HFFc6 (cell line): ENCODE results near the gene ANKIB1. TPM values are rescaled to one million over a fixed set of nuclear protein-coding genes. Genes with fewer than 3 reads are reported as not detected.
A peak's percentile ranks its signal among the peaks of the same experiment; 100 is the strongest.
"Not testable (repeated sequence)": the region's sequence is repeated elsewhere in the genome, so short reads cannot be mapped to it uniquely, and the experiment has no call there.

ENCODE experiments used
- DNase-seq: peaks from one replicate; pipeline ENCODE4 v3.0.0-alpha.2; 2018
- H3K27ac Mint-ChIP-seq: 2 replicates; pipeline ENCODE4 v1.8.0; 2020; ENCODE audit warnings: mild to moderate bottlenecking, mixed read lengths
- H3K27me3 Mint-ChIP-seq: 2 replicates; pipeline ENCODE4 v1.8.0; 2021; ENCODE audit warnings: mild to moderate bottlenecking, moderate library complexity, mixed read lengths; ENCODE audit not compliant: insufficient read depth
- H3K36me3 Mint-ChIP-seq: 2 replicates; pipeline ENCODE4 v1.8.0; 2021; ENCODE audit warnings: low read depth, mixed read lengths
- H3K4me1 Mint-ChIP-seq: 2 replicates; pipeline ENCODE4 v1.8.0; 2020; ENCODE audit warnings: low read depth, mixed read lengths
- H3K4me3 Mint-ChIP-seq: 2 replicates; pipeline ENCODE4 v1.8.0; 2020; ENCODE audit warnings: mild to moderate bottlenecking, moderate library complexity, mixed read lengths
- H3K9me3 Mint-ChIP-seq: 2 replicates; pipeline ENCODE4 v1.8.0; 2020; ENCODE audit warnings: mild to moderate bottlenecking, mixed read lengths
- CTCF ChIP-seq: fragments of 200-600 bp; sonication (generic); IDR thresholded peaks from 2 replicates; pipeline ENCODE4 v1.5.0; 2021; ENCODE audit warnings: antibody characterized with exemption, mild to moderate bottlenecking
- total RNA-seq, 6 experiments: library from RNA; stranded (reverse); fragmentation: NEBNext Ultra II Directional; extraction: Animal tissue kit (Norgen Biotek cat#: 25700); gene quantifications; 2 replicates in 1 of 6; 3 replicates in 5 of 6; pipeline ENCODE4 v1.2.3, GENCODE V29; 2021

The ANKIB1 gene
- total RNA-seq, 6 experiments from 2014 or later = 52.7 to 68.4 (median 63.8) TPM

GRCh38 chr7:92433019-92433418 lies 187.2 kb downstream of the ANKIB1 start:
- no peak overlapping the region for H3K4me3 Mint-ChIP-seq
- no peaks in the 10 kb centered on the region for H3K4me1 Mint-ChIP-seq
- H3K27ac Mint-ChIP-seq = no peak overlapping the region
- no peaks in the 10 kb centered on the region for H3K36me3 Mint-ChIP-seq
- peaks cover 22% of the 10 kb centered on the region for H3K27me3 Mint-ChIP-seq
- no peak for DNase-seq
- H3K9me3 Mint-ChIP-seq = no peaks in the 10 kb centered on the region
- TF ChIP-seq CTCF = no peak

DNA sequence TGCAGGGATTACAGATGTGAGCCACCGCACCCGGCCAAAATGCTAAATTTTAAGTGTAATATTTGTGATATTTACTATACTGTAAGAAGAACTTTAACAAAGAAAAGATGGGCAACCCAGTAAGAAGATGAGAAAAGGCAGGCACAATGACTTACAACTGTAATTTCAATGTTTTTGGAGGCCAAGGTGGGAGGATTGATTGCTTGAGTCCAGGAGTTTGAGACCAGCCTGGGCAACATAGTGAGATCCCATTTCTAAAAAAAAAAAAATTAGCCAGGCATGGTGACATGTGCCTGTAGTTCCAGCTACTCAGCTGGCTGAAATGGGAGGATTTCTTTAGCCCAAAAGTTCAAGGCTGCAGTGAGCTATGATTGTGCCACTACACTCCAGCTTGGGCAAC lies 189.8 kb downstream of the ANKIB1 start:
- TF ChIP-seq CTCF = no peak
- H3K9me3 Mint-ChIP-seq = no peaks in the 10 kb centered on the region
- no peak for DNase-seq
- no peaks in the 10 kb centered on the region for H3K36me3 Mint-ChIP-seq
- no peaks in the 10 kb centered on the region for H3K4me1 Mint-ChIP-seq
- H3K4me3 Mint-ChIP-seq = no peak overlapping the region
- H3K27me3 Mint-ChIP-seq = peaks cover 37% of the 10 kb centered on the region
- H3K27ac Mint-ChIP-seq = no peak overlapping the region

GRCh38 chr7:92436612-92437445 lies 191.1 kb downstream of the ANKIB1 start:
- peaks cover 39% of the 10 kb centered on the region for H3K27me3 Mint-ChIP-seq

GRCh38 chr7:92437956-92438491 lies 192.2 kb downstream of the ANKIB1 start:
- H3K4me3 Mint-ChIP-seq = no peak overlapping the region
- H3K36me3 Mint-ChIP-seq = no peaks in the 10 kb centered on the region
- no peak overlapping the region for H3K27ac Mint-ChIP-seq
- no peaks in the 10 kb centered on the region; the same call in 1 of the 2 replicates for H3K9me3 Mint-ChIP-seq
- H3K4me1 Mint-ChIP-seq = no peaks in the 10 kb centered on the region
- TF ChIP-seq CTCF = no peak
- H3K27me3 Mint-ChIP-seq = peaks cover 47% of the 10 kb centered on the region
- DNase-seq = no peak

More at GRCh38 chr7:92436612-92437445, 191.1 kb downstream of the ANKIB1 start:
- H3K27ac Mint-ChIP-seq = no peak overlapping the region
- TF ChIP-seq CTCF = no peak
- no peaks in the 10 kb centered on the region for H3K9me3 Mint-ChIP-seq
- H3K36me3 Mint-ChIP-seq = no peaks in the 10 kb centered on the region
- DNase-seq = no peak
- no peak overlapping the region for H3K4me3 Mint-ChIP-seq
- H3K4me1 Mint-ChIP-seq = no peaks in the 10 kb centered on the region

- H3K36me3 Mint-ChIP-seq, DNase-seq, H3K9me3 Mint-ChIP-seq, H3K4me1 Mint-ChIP-seq, H3K27ac Mint-ChIP-seq, H3K4me3 Mint-ChIP-seq: not testable (repeated sequence)
- peaks cover 31% of the 10 kb centered on the region for H3K27me3 Mint-ChIP-seq
These were observed 196.9 kb downstream of the ANKIB1 start for GRCh38 chr7:92442720-92443119.

DNA sequence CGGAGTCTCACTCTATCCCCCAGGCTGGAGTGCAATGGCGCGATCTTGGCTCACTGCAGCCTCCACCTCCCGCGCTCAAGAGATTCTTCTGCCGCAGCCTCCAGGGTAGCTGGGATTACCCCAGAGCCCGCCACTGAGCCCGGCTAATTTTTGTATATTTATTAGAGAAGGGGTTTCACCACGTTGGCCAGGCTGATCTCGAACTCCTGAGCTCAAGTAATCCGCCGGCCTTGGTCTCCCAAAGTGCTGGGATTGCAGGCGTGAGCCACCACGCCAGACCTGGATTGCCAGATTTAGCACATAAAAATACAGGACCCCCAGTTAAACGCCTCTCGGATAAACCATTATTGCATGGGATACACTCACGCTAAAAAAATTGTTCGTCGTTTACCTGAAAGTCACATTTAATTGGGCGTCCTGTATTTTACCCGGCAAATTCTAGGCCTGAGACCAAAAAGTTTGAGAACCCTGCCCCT lies 201.1 kb downstream of the ANKIB1 start:
- Mint-ChIP-seq H3K27me3 (peaks cover 9% of the 10 kb centered on the region), H3K27ac (no peak overlapping the region), H3K4me3 (peak overlapping the region; percentile 80), H3K36me3 (peaks cover 7% of the 10 kb centered on the region), H3K4me1 (peaks cover 13% of the 10 kb centered on the region), H3K9me3 (no peaks in the 10 kb centered on the region; the same call in 1 of the 2 replicates)
- DNase-seq = no peak
- peak; percentile 92 for TF ChIP-seq CTCF
